K562 (cell line): ENCODE measurements around the gene PSMD8. TPM values are rescaled to one million over a fixed set of nuclear protein-coding genes. Genes with fewer than 3 reads are reported as not detected.
A peak's percentile ranks its signal among the peaks of the same experiment; 100 is the strongest.

ENCODE experiments used
- ATAC-seq: fragments of 200-7000 bp; cut with Tn5 transposase; 3 replicates; pipeline ENCODE4 v1.9.1; 2020; ENCODE audit warnings: moderate library complexity
- BruUV-seq: library from RNA; stranded (reverse); fragments of 400-500 nt; replicated peaks from 2 replicates; lab custom pipeline; 2021; lab: Mats Ljungman, UMichigan
- CTCF ChIA-PET: fragments of 300-600 bp; formaldehyde crosslinking; extraction: SDS; loops from one replicate; lab custom pipeline; 2021; ENCODE audit warnings: low intra/inter-chr PET ratio; lab: Yijun Ruan, JAX
- POLR2A ChIA-PET: fragments of 300-600, 350-650 bp; sonication (Branson Sonifier 250); formaldehyde crosslinking; extraction: SDS; loops from one replicate; lab custom pipeline; 2021; ENCODE audit warnings: antibody characterized with exemption, inconsistent platforms; lab: Yijun Ruan, JAX
- DNase-seq, 4 experiments: peaks; one replicate each; pipeline versions ENCODE4 v3.0.0 to v3.0.0-alpha.2; 2011 to 2018; ENCODE audit warnings: low spot score in 3 of 4, mixed read lengths in 3 of 4; ENCODE audit errors: extremely low read depth in 1 of 4
- FAIRE-seq: peaks from 2 replicates; lab custom pipeline; 2011; peaks lifted over from hg19 to GRCh38; lab: Jason Lieb, UNC
- H2AFZ ChIP-seq: 2 replicates; pipeline ENCODE4 v1.6.0; 2011; ENCODE audit warnings: low read depth, low read length, control low read depth, inconsistent platforms
- H3K27ac ChIP-seq: fragments of 200-600 bp; 3 replicates; pipeline ENCODE4 v1.8.0; 2011; ENCODE audit warnings: low read depth, mild to moderate bottlenecking, control low read depth, inconsistent platforms, low read length, moderate library complexity, mixed read lengths; ENCODE audit errors: extremely low read depth
- H3K27me3 ChIP-seq, 2 experiments: fragments of 300-600 bp in 1 of 2; 2 replicates in 1 of 2; 3 replicates in 1 of 2; pipeline versions ENCODE4 v1.6.0 to v1.8.0; 2011; ENCODE audit warnings: inconsistent platforms in 2 of 2, low read length in 2 of 2, mild to moderate bottlenecking in 1 of 2, mixed read lengths in 1 of 2, moderate library complexity in 1 of 2; ENCODE audit not compliant: control insufficient read depth in 2 of 2, insufficient read depth in 2 of 2
- H3K36me3 ChIP-seq: fragments of 300-600 bp; 3 replicates; pipeline ENCODE4 v1.8.0; 2011; ENCODE audit warnings: mild to moderate bottlenecking, low read length, inconsistent platforms; ENCODE audit not compliant: control insufficient read depth, insufficient read depth
- H3K4me1 ChIP-seq, 2 experiments: fragments of 200-600 bp in 1 of 2; replicated peaks in 1 of 2; 2 replicates in 1 of 2; 3 replicates in 1 of 2; pipeline versions ENCODE4 v1.5.1 to v1.8.0; 2011; ENCODE audit warnings: inconsistent platforms in 2 of 2, low read length in 2 of 2, mild to moderate bottlenecking in 1 of 2, mixed read lengths in 1 of 2, moderate library complexity in 1 of 2; ENCODE audit not compliant: control insufficient read depth in 2 of 2, insufficient read depth in 2 of 2
- H3K4me2 ChIP-seq: 2 replicates; pipeline ENCODE4 v1.6.1; 2011; ENCODE audit warnings: low read length, control low read depth, inconsistent platforms, mixed read lengths; ENCODE audit not compliant: insufficient read depth
- H3K4me3 ChIP-seq: fragments of 200-600 bp; sonication (generic), shearing (Covaris generic); 2 replicates; pipeline ENCODE4 v1.5.1; 2016; ENCODE audit warnings: control low read depth, inconsistent platforms
- H3K79me2 ChIP-seq: fragments of 200-600 bp; 3 replicates; pipeline ENCODE4 v1.8.0; 2011; ENCODE audit warnings: low read length, inconsistent platforms; ENCODE audit not compliant: control insufficient read depth, insufficient read depth
- H3K9ac ChIP-seq, 2 experiments: 2 replicates each; pipeline versions ENCODE4 v1.6.0 to v1.6.1; 2011; ENCODE audit warnings: low read depth in 2 of 2, low read length in 2 of 2, control low read depth in 1 of 2, inconsistent platforms in 1 of 2, mild to moderate bottlenecking in 1 of 2, mixed read lengths in 1 of 2; ENCODE audit not compliant: insufficient read depth in 1 of 2
- H3K9me1 ChIP-seq: one replicate; pipeline ENCODE4 v1.6.0; 2011; ENCODE audit warnings: inconsistent platforms, mild to moderate bottlenecking, low read length, moderate library complexity; ENCODE audit not compliant: control insufficient read depth, insufficient read depth
- H3K9me3 ChIP-seq: replicated peaks from 2 replicates; pipeline ENCODE4 v1.5.1; 2011; ENCODE audit warnings: low read depth, low read length, inconsistent platforms; ENCODE audit not compliant: control insufficient read depth, insufficient read depth
- H4K20me1 ChIP-seq: replicated peaks from 2 replicates; pipeline ENCODE4 v1.6.1; 2011; ENCODE audit warnings: low read length, inconsistent platforms, mixed read lengths; ENCODE audit not compliant: control insufficient read depth, insufficient read depth
- GABPA ChIP-seq: fragments of 200-800 bp; sonication (Bioruptor generic); conservative IDR thresholded peaks from 2 replicates; pipeline ENCODE4 v1.6.1; 2016; ENCODE audit warnings: low read depth, missing genetic modification characterization, missing compliant biosample characterization
- GATA2 ChIP-seq: sonication (generic); formaldehyde crosslinking; IDR thresholded peaks from 2 replicates; pipeline ENCODE4 v1.4.0; 2020; ENCODE audit warnings: mild to moderate bottlenecking, missing genetic modification reagents
- GATAD2B ChIP-seq: fragments of 450-650 bp; IDR thresholded peaks from 2 replicates; pipeline ENCODE4 v1.6.1; 2017; ENCODE audit warnings: mild to moderate bottlenecking, borderline replicate concordance
- HDAC2 ChIP-seq: fragments of 450-650 bp; IDR thresholded peaks from 2 replicates; pipeline ENCODE4 v1.6.1; 2016; ENCODE audit warnings: mild to moderate bottlenecking
- MAZ ChIP-seq, 2 experiments: fragments of 450-650 bp in 1 of 2; sonication (generic) in 1 of 2; formaldehyde crosslinking; IDR thresholded peaks in 1 of 2; conservative IDR thresholded peaks in 1 of 2; 2 replicates each; pipeline versions ENCODE4 v1.4.0 to v1.5.0; 2020; ENCODE audit warnings: mild to moderate bottlenecking in 1 of 2, missing genetic modification reagents in 1 of 2
- MYC ChIP-seq, 2 experiments: fragments of 250-450 bp in 1 of 2; sonication (Bioruptor Pico) in 1 of 2; IDR thresholded peaks; 2 replicates each; pipeline versions ENCODE4 v1.5.1 to v1.6.1; 2012 to 2021; ENCODE audit warnings: low read depth in 2 of 2, borderline replicate concordance in 1 of 2, improper control_type of control experiment in 1 of 2, low read length in 1 of 2, mild to moderate bottlenecking in 1 of 2, moderate library complexity in 1 of 2
- PHF8 ChIP-seq: fragments of 200-600 bp; sonication (generic); IDR thresholded peaks from 2 replicates; pipeline ENCODE4 v1.6.1; 2012; ENCODE audit warnings: mixed run types, mild to moderate bottlenecking, inconsistent platforms, low read length, moderate library complexity, borderline replicate concordance
- POLR2G ChIP-seq: fragments of 200-400 bp; formaldehyde crosslinking; IDR thresholded peaks from 2 replicates; pipeline ENCODE4 v1.6.1; 2017; ENCODE audit warnings: low read depth, mild to moderate bottlenecking, antibody characterized with exemption, low read length, moderate library complexity
- PYGO2 ChIP-seq: fragments of 450-650 bp; IDR thresholded peaks from 2 replicates; pipeline ENCODE4 v1.6.1; 2016; ENCODE audit warnings: mild to moderate bottlenecking, missing genetic modification characterization, moderate library complexity, missing compliant biosample characterization
- RBFOX2 ChIP-seq: fragments of 200-400 bp; formaldehyde crosslinking; IDR thresholded peaks from 2 replicates; pipeline ENCODE4 v1.6.1; 2017; ENCODE audit warnings: low read depth, mild to moderate bottlenecking, low read length, moderate library complexity
- SNRNP70 ChIP-seq: fragments of 200-400 bp; formaldehyde crosslinking; optimal IDR thresholded peaks from 2 replicates; pipeline ENCODE3; 2017; ENCODE audit warnings: low read depth, low read length
- SPI1 ChIP-seq: IDR thresholded peaks from 2 replicates; pipeline ENCODE4 v1.6.1; 2011; ENCODE audit warnings: low read depth, low read length, control low read depth, borderline replicate concordance
- ZNF134 ChIP-seq: fragments of 250-450 bp; sonication (Bioruptor Pico); conservative IDR thresholded peaks from 2 replicates; pipeline ENCODE4 v1.4.0; 2020
- ZNF551 ChIP-seq: fragments of 250-450 bp; sonication (Bioruptor Pico); IDR thresholded peaks from 2 replicates; pipeline ENCODE4 v1.5.0; 2021; ENCODE audit warnings: mild to moderate bottlenecking, moderate library complexity
- WGBS: fragments of 100-300 bp; shearing (Covaris generic); methylation state at CpG from one replicate; pipeline ENCODE4 v1.1.6; 2016; ENCODE audit warnings: low coverage, mixed read lengths; ENCODE audit not compliant: insufficient coverage; ENCODE audit errors: missing lambda C conversion rate; 5-methylcytosine and 5-hydroxymethylcytosine counted together
- in situ Hi-C: fragments of 300-500 bp; cut with MboI; formaldehyde crosslinking; loops from 4 replicates; pipeline ENCODE4 v1.15.0; 2018; ENCODE audit warnings: inconsistent platforms, mixed read lengths
- intact Hi-C: fragments of 100-400 bp; cut with micrococcal nuclease; formaldehyde crosslinking; loops from 2 replicates; pipeline ENCODE4 v1.14.2; 2022
- polyA plus RNA-seq, 8 experiments: library from polyadenylated mRNA; depleted of rRNA in 4 of 8; stranded (reverse) in 5 of 8; unstranded in 3 of 8; fragments of >200 nt; fragmentation: Nextera tagmentation in 2 of 8; fragmentation: Illumina TruSeq in 1 of 8; extraction: Ambion mirVana in 2 of 8; extraction: Trizol in 1 of 8; gene quantifications; 2 replicates each; pipeline versions ENCODE4 v1.2.1 to v1.2.3, GENCODE V29; 2011 to 2014; ENCODE audit warnings: inconsistent platforms in 1 of 8, missing spikeins in 1 of 8
- total RNA-seq, 7 experiments: library from RNA; depleted of rRNA in 6 of 7; stranded (reverse); fragments of >200 nt in 6 of 7; fragmentation: Illumina TruSeq in 2 of 7; extraction: Trizol in 2 of 7; gene quantifications; 2 replicates each; pipeline versions ENCODE4 v1.2.1 to v1.2.3, GENCODE V29; 2011 to 2021; ENCODE audit warnings: low replicate concordance in 1 of 7
- TF ChIP-seq, protein P1 (sequence below), 2 experiments: IDR thresholded peaks; 2 replicates each; pipeline ENCODE4 v1.6.1; 2011; ENCODE audit warnings: borderline replicate concordance in 1 of 2, control low read depth in 1 of 2, low read depth in 1 of 2, low read length in 1 of 2, mild to moderate bottlenecking in 1 of 2, mixed read lengths in 1 of 2, moderate library complexity in 1 of 2; ENCODE audit not compliant: insufficient read depth in 1 of 2, insufficient read length in 1 of 2, poor library complexity in 1 of 2, severe bottlenecking in 1 of 2; ENCODE audit errors: extremely low read depth in 1 of 2

The PSMD8 gene
- total and polyA plus RNA-seq, 9 of the 15 experiments (the other 6 are each of a cell fraction or from before 2014, with no cell fraction given): 130 to 583 (median 315) TPM

DNA sequence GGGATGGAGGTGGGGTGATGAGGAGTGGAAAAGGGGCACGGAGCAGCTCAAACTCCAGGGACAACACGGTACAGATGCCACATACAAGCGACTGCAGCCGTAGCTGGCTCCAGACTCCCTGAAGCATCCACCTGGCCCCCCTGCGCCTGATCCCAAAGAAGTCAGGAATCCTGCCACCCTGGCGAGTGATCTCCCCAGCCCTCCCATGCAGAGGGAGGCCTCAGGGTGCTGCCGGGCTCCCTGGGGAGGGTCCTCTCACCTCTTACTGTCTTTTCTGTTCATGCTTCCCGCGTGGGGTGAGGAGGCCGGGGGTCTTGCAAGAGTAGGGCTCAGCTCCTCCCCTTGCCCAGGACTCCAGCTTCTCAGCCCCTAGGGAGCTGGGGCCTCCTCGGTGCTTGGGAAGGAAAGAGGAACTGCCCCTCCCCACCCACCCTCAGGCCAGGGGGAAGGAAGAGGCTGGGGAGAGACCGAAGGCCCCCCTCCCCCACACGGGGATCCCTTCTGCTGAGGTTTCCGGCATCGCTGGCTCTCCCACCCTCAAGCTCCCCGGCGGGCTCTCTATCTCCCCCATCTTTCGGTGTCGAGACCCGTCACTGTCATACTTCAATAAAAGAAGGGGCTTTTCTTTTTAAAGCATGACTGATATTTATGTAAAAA is 51.6 kb downstream of the PSMD8 start, which contains the start of gene RASGRP4:
Gene RASGRP4 (minus strand): TSS at position 410 of the 657 bp plus-strand sequence. CDS start 128 bp downstream, at position 282.
- H3K4me3 ChIP-seq: peak within 1 kb of the TSS; percentile 36
- WGBS: 14% methylated on average over 16 of the region's 20 CpGs
- FAIRE-seq: no peak
- H3K36me3 ChIP-seq: no peaks in the 10 kb centered on the region
- no peaks in the 10 kb centered on the region for H4K20me1 ChIP-seq
- H3K79me2 ChIP-seq: peaks cover 4% of the 10 kb centered on the region; the same call in 1 of the 3 replicates
- peak within 1 kb of the TSS; percentile 79 for H3K27ac ChIP-seq
- peak within 1 kb of the TSS; percentile 66 to 88 for H3K9ac ChIP-seq
- no peaks in the 10 kb centered on the region for H3K27me3 ChIP-seq
- ChIA-PET CTCF (no interaction called here), POLR2A (interaction anchor here (0.6 to 1.3 kb wide), 3 partner anchors 11 to 207 kb away, joined by 3 to 4 read pairs (median 3); no protein-coding TSS in a partner anchor)
- intact Hi-C loops: no loop called here
- peak within 1 kb of the TSS; percentile 80 for H3K4me2 ChIP-seq
- in situ Hi-C loops: no loop called here
- no peaks in the 10 kb centered on the region for H3K9me3 ChIP-seq
- peak; percentile 76 to 84 (median 79) for DNase-seq
- TSS peak; percentile 83 for BruUV-seq
- no peaks in the 10 kb centered on the region for H3K9me1 ChIP-seq
- peak within 1 kb of the TSS; percentile 99 for H2AFZ ChIP-seq
- peaks cover 17 to 21% of the 10 kb centered on the region in 2 experiments; a peak in 4 of 5 replicates for H3K4me1 ChIP-seq
- ATAC-seq: peak; percentile 88
- TF ChIP-seq HDAC2 (0 out of 2 replicates have a peak, but pooled peaks have one; percentile 27), MAZ (CRISPR knock-in tag; conservative IDR thresholded peaks at IDR 0.05 in 1 of 2, IDR thresholded peaks at IDR 0.05 in 1 of 2) (peak in 1 of 2 experiments; percentile 53; a peak in 1 of 4 replicates), MYC (IDR thresholded peaks at IDR 0.05; ENCODE audit: low read depth, low read length) (no peak), MYC (CRISPR knock-in tag; IDR thresholded peaks at IDR 0.05; ENCODE audit: borderline replicate concordance, low read depth) (0 out of 2 replicates have a peak, but pooled peaks have one; percentile 33), ZNF134 (CRISPR knock-in tag) (no peak), SPI1 (peak; percentile 96), SNRNP70 (no peak), GABPA (tag) (peak; percentile 59), GATA2 (CRISPR knock-in tag) (0 out of 2 replicates have a peak, but pooled peaks have one; percentile 34), ZNF551 (CRISPR knock-in tag) (no peak), RBFOX2 (peak; percentile 62), PHF8 (peak; percentile 65; the same call in 1 of the 2 replicates), POLR2G (0 out of 2 replicates have a peak, but pooled peaks have one; percentile 41), PYGO2 (tag) (no peak), GATAD2B (0 out of 2 replicates have a peak, but pooled peaks have one; percentile 35)
- TF ChIP-seq, protein P1, sequence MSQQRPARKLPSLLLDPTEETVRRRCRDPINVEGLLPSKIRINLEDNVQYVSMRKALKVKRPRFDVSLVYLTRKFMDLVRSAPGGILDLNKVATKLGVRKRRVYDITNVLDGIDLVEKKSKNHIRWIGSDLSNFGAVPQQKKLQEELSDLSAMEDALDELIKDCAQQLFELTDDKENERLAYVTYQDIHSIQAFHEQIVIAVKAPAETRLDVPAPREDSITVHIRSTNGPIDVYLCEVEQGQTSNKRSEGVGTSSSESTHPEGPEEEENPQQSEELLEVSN (IDR thresholded peaks at IDR 0.05; ENCODE audit: borderline replicate concordance in 1 of 2, extremely low read depth in 1 of 2, insufficient read depth in 1 of 2, insufficient read length in 1 of 2, low read depth in 1 of 2, low read length in 1 of 2, poor library complexity in 1 of 2, severe bottlenecking in 1 of 2): peak in 1 of 2 experiments; percentile 16
